Transverse colon (tissue), 4 donors: ENCODE data around the gene ARHGEF33. TPM values are rescaled to one million over a fixed set of nuclear protein-coding genes. Genes with fewer than 3 reads are reported as not detected.

Experiments
- DNase-seq: peaks from one replicate; pipeline ENCODE4 v3.0.0-alpha.2; 2019
- H3K27ac ChIP-seq, 4 donors: fragments of 200-600 bp; sonication (generic); 2 replicates each; pipeline ENCODE4 v1.5.1; 2016 to 2018; ENCODE audit warnings: inconsistent platforms in 4 of 4
- H3K27me3 ChIP-seq: fragments of 200-600 bp; sonication (generic); 2 replicates; pipeline ENCODE4 v1.5.1; 2017; ENCODE audit warnings: inconsistent platforms
- H3K36me3 ChIP-seq, 4 donors: fragments of 200-600 bp; sonication (generic); 2 replicates each; pipeline ENCODE4 v1.5.1; 2017 to 2019; ENCODE audit warnings: inconsistent platforms in 4 of 4
- H3K4me1 ChIP-seq, 4 donors: fragments of 200-600 bp; sonication (generic); 2 replicates each; pipeline ENCODE4 v1.5.1; 2017 to 2020; ENCODE audit warnings: inconsistent platforms in 4 of 4
- H3K4me3 ChIP-seq, 4 donors: fragments of 200-600 bp; sonication (generic); 1 replicate in 1 of 4; 2 replicates in 3 of 4; pipeline versions ENCODE4 v1.5.1 to v1.6.1; 2017 to 2019; ENCODE audit warnings: inconsistent platforms in 4 of 4
- H3K9me3 ChIP-seq, 2 donors: fragments of 200-600 bp; sonication (generic); 2 replicates each; pipeline ENCODE4 v1.5.1; 2017 to 2019; ENCODE audit warnings: inconsistent platforms in 2 of 2
- CTCF ChIP-seq, 5 experiments: fragments of 200-600 bp in 3 of 5; fragments of 450-650 bp in 2 of 5; sonication (generic) in 3 of 5; IDR thresholded peaks; 1 replicate in 2 of 5; 2 replicates in 3 of 5; pipeline ENCODE4 v1.5.1; 2016 to 2017; ENCODE audit warnings: antibody characterized with exemption in 5 of 5, inconsistent platforms in 3 of 5, mild to moderate bottlenecking in 2 of 5, moderate library complexity in 1 of 5
- EP300 ChIP-seq: sonication (generic); formaldehyde crosslinking; IDR thresholded peaks from one replicate; pipeline ENCODE4 v1.6.1; 2017; ENCODE audit warnings: antibody characterized with exemption, low read depth
- POLR2A ChIP-seq: fragments of 450-650 bp; IDR thresholded peaks from one replicate; pipeline ENCODE4 v1.6.1; 2016; ENCODE audit warnings: antibody characterized with exemption, mild to moderate bottlenecking, moderate library complexity
- POLR2AphosphoS5 ChIP-seq, 3 donors: sonication (generic); formaldehyde crosslinking; IDR thresholded peaks; one replicate each; pipeline ENCODE4 v1.6.1; 2016; ENCODE audit warnings: antibody characterized with exemption in 3 of 3
- WGBS, 2 donors: methylation state at CpG; one replicate each; pipeline ENCODE4 v1.1.5; 2018; ENCODE audit warnings: low coverage in 1 of 2; 5-methylcytosine and 5-hydroxymethylcytosine counted together
- in situ Hi-C, 4 donors: fragments of 200-750 bp; cut with MboI; loops; one replicate each; pipeline versions ENCODE4 v1.15.0 to v1.15.1; 2017; ENCODE audit warnings: low sequenced_read_pairs in 3 of 4, low pct_ligation_motif_present in 1 of 4, low pct_unique_long_range_greater_than_20kb in 1 of 4
- intact Hi-C: fragments of 100-400 bp; cut with DNase I; formaldehyde crosslinking; loops from one replicate; pipeline ENCODE4 v1.15.1; 2023; ENCODE audit warnings: low total_unique reads
- total RNA-seq, 4 donors: library from RNA; depleted of rRNA; stranded (reverse); fragments of >200 nt; gene quantifications; one replicate each; pipeline ENCODE4 v1.1.0, GENCODE V29; 2016

The ARHGEF33 gene
- total RNA-seq, 4 donors from 2014 or later = 0.14 to 0.32 TPM; not detected in 2

GRCh38 chr2:38909872-38910271 lies 20.2 kb downstream of the ARHGEF33 start:
- Histone ChIP-seq H3K4me3 (no peak overlapping the region), H3K9me3 (no peaks in the 10 kb centered on the region), H3K36me3 (no peaks in the 10 kb centered on the region), H3K27me3 (no peaks in the 10 kb centered on the region), H3K27ac (no peak overlapping the region), H3K4me1 (no peaks in the 10 kb centered on the region)
- TF ChIP-seq EP300 = no peak
- no peak for TF ChIP-seq CTCF (IDR thresholded peaks at IDR 0.05)
- TF ChIP-seq POLR2A = no peak
- no peak for TF ChIP-seq POLR2AphosphoS5 (IDR thresholded peaks at IDR 0.05)
- no peak for DNase-seq
- in situ Hi-C loops (no loop called here), intact Hi-C loops (no loop called here)
- whole genome bisulfite sequencing, 2 donors = 83 to 97% methylated on average over 1 of the region's 1 CpG

DNA sequence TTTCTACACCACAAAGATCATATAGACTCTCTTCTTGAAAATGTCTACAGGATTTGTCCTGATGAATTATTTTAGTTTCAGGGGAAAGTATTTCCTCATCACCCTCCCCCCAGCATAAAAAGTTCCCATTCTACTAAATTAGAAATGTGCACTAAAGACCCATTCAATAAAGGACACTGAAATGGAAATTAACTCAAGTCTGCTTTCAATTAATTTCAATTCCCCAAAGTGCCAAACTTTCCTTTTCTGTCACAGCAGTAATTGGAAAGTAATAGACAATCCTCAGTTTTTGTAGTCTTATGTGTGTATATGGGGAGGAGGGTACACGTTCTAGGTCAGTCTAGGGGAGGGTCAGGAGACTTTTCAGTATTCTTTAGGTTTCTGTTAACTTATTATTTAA lies 21.5 kb downstream of the ARHGEF33 start:
- no peak for DNase-seq
- H3K27ac ChIP-seq = no peak overlapping the region
- H3K4me3 ChIP-seq = no peak overlapping the region
- intact Hi-C loops (no loop called here), in situ Hi-C loops (no loop called here)
- H3K27me3 ChIP-seq = no peaks in the 10 kb centered on the region
- no peaks in the 10 kb centered on the region for H3K4me1 ChIP-seq
- no peaks in the 10 kb centered on the region for H3K9me3 ChIP-seq
- WGBS, 2 donors = 93 to 96% methylated on average over 1 of the region's 1 CpG
- no peak for TF ChIP-seq POLR2AphosphoS5 (IDR thresholded peaks at IDR 0.05)
- TF ChIP-seq POLR2A = no peak
- TF ChIP-seq EP300 = no peak
- no peak for TF ChIP-seq CTCF (IDR thresholded peaks at IDR 0.05)
- no peaks in the 10 kb centered on the region for H3K36me3 ChIP-seq

DNA sequence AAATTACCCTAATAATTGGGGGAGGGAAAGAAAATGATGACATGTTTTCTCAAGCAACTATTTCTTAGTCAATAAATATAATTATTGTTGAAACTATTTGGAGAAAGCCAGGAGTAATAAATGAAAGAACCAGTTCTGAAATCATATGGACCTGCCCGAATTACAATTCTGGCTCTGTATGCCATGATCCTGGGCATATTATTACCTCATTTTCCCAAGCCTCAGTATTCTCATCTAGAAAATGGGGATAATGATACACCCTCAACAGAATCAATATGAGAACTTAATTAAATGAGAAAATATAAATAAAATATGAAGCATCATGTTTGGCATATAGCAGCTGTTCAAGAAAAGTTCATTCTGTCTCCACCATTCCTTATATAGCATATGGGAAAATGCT lies 22.9 kb downstream of the ARHGEF33 start:
- in situ Hi-C loops = no loop called here
- Histone ChIP-seq H3K4me1 (no peaks in the 10 kb centered on the region), H3K36me3 (no peaks in the 10 kb centered on the region), H3K4me3 (no peak overlapping the region), H3K27ac (no peak overlapping the region), H3K27me3 (no peaks in the 10 kb centered on the region), H3K9me3 (no peaks in the 10 kb centered on the region)
- TF ChIP-seq CTCF (IDR thresholded peaks at IDR 0.05) (no peak), EP300 (no peak), POLR2A (no peak), POLR2AphosphoS5 (IDR thresholded peaks at IDR 0.05) (no peak)
- WGBS, 2 donors = 93% methylated on average over 1 of the region's 1 CpG; no CpG with 5 or more reads in 1 of the 2 donors
- DNase-seq = no peak
- intact Hi-C loops = no loop called here

GRCh38 chr2:38922389-38922788 lies 32.7 kb downstream of the ARHGEF33 start:
- no peaks in the 10 kb centered on the region for H3K9me3 ChIP-seq
- no peaks in the 10 kb centered on the region for H3K4me1 ChIP-seq
- intact Hi-C loops (no loop called here), in situ Hi-C loops (no loop called here)
- no peaks in the 10 kb centered on the region for H3K27me3 ChIP-seq
- H3K27ac ChIP-seq = no peak overlapping the region
- H3K4me3 ChIP-seq = no peak overlapping the region
- no peak for DNase-seq
- TF ChIP-seq EP300 = no peak
- TF ChIP-seq POLR2AphosphoS5 (IDR thresholded peaks at IDR 0.05) = no peak
- no peak for TF ChIP-seq POLR2A
- TF ChIP-seq CTCF (IDR thresholded peaks at IDR 0.05) = no peak
- WGBS, 2 donors = 86 to 92% methylated on average over 4 of the region's 4 CpGs
- no peaks in the 10 kb centered on the region for H3K36me3 ChIP-seq
